ENCODE data around the gene UGT1A9.
"Not testable (repeated sequence)": the region's sequence is repeated elsewhere in the genome, so short reads cannot be mapped to it uniquely, and the experiment has no call there.

UGT1A9 gene

GRCh38 chr2:233681521-233682099 lies 9.9 kb downstream of the UGT1A9 start, which contains the start of gene UGT1A7:
Gene UGT1A7, plus strand, starts transcription at chr2:233681901. Its CDS starts 37 bp downstream, at chr2:233681938.
- DNase-seq = no peak

- no peak for DNase-seq
Measured at GRCh38 chr2:233684640-233685039, 12.9 kb downstream of the UGT1A9 start.

DNA sequence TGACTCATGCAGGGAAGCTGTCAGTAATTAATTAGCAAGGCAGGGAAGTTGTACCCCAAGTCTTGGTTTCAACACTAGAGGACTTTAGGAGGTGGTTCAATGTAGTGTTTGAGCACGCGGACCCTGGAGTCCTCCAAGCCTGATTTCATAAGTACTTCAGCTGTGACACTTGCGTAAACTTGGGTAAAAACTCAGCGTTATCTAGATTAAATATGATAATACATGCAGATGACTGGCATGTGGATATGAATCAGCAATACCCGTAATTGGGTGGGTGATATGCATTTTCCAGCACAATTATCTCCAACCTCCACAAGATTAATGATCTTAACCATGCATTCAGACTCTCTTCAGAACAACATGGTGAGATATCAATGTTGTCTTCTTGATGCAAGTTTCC lies 15.2 kb downstream of the UGT1A9 start:
- no peak for DNase-seq

DNA sequence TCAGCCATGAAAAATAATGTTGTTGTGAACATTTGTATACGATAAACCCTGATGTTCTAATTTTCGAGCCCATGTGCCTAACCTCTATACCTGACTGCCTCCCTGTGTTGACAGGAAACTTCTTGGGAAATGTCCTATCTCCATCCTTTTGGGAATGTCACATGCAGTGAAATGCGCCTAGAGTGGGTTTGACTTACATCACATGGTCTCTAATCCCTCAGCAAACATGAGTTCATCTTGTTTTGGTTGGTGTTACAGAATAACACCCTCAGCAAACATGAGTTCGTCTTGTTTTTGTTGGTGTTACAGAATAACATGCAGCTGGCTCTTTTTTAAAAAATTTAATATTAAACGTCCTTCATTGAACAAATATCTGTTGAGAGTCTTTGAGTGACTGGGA lies 16.6 kb downstream of the UGT1A9 start:
- no peak for DNase-seq

DNA sequence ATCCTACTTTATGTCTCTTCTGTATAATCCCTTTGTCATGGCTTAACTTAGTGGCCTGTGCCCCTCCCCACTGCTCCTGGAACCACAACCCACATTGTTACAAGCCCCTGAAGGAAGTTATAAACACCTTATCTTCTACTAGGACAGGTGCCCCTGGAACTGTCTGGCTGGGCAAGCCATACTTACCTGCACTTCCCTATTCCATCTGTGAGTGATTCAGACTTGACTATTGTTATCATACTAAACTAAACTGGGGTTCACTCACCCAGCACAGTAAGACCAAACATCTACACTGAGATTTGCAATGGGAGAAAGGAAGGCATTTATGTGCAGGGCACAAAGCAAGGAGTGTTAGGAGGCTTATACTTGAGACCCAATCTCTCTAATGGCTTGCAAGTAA lies 17.3 kb downstream of the UGT1A9 start:
- DNase-seq = no peak

- no peak for DNase-seq
Measured at GRCh38 chr2:233689501-233689900, 17.8 kb downstream of the UGT1A9 start.

DNA sequence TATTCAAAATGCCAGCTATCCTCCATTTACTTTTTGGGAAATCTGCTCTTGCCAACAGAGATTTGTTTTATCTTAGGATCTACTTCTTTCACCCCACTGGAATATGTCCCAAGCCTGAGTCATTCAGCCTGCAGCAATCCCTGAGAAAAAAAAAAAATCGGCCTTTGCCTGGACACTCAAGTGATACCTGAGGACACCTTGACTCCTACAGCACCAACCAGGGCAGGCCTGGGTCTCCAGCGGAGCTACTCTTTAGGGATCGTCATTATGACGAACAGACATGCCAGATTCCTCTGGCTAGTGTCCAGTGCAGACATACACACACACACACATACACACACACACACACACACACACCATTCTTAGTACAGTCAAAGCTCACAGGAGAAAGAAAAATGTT lies 18.7 kb downstream of the UGT1A9 start:
- DNase-seq = no peak

GRCh38 chr2:233691443-233692433 lies 20.0 kb downstream of the UGT1A9 start:
- DNase-seq = no peak

DNA sequence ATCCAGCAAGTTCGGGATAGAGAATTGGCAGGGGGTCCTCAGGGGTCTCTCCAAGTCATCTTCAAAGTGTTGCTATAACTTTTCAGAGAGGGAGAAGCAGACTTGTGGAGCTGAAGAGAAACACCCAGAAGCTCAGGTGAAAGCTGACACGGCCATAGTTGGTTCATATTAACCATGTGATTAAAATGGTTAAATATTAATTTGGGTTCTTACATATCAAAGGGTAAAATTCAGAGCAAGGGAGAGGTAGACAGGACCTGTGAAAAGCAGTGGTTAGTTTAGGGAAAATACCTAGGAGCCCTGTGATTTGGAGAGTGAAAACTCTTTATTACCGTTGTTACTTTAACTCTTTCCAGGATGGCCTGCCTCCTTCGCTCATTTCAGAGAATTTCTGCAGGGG lies 20.9 kb downstream of the UGT1A9 start, which contains the start of gene UGT1A6:
Gene UGT1A6, plus strand, starts transcription at position 243 of the 400 bp plus-strand sequence. Its CDS starts 115 bp downstream, at position 358.
- DNase-seq = no peak

GRCh38 chr2:233693963-233694362 lies 22.3 kb downstream of the UGT1A9 start:
- no peak for DNase-seq

DNA sequence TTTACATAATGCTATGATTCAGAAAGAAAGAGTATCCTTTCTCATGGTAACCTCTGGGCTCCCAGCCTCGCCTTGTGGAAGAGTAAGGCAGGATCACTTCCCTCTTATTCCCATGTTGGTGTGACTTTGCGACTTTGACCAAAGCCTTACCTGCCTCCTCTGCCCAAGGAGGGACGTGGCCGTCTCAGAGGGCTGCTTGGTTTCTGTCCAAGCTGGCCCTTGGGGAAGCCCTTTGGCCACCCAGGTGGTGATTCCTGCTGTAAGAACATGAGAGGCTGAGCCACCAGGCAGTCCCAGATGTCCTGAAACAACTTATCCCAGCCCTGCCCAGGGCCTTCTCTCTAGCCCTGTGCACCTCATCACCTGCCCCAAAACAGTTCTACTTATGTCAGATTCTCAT lies 27.0 kb downstream of the UGT1A9 start:
- no peak for DNase-seq

DNA sequence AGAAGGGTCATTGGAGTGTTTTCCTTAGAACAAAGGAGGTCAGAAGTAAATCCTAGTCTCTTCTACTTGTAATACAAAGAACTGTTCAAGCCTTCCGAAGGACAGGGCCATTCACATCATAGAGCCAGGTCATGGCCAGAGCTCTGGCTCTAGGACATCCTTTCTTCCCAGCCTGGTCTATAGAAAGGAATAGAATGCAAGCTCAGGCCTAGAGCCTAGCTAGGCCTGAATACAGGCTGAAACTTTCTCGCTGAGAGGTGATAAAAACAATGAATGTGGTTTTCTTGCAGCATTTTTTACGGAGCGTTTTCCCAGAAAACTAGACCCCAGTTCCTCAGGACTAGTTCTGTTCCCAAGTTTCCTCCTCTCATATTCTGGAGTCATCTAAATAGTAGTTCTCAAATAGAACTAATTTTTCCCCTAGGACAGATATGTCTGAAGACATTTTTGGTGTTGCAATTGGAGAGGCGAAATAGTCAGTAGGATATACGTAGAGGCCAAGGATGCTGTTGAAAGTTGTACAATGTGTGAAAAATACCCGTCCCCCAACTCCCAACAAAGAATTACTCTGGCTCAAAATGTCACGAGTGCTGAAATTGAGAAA lies 27.8 kb downstream of the UGT1A9 start:
- DNase-seq = no peak

DNA sequence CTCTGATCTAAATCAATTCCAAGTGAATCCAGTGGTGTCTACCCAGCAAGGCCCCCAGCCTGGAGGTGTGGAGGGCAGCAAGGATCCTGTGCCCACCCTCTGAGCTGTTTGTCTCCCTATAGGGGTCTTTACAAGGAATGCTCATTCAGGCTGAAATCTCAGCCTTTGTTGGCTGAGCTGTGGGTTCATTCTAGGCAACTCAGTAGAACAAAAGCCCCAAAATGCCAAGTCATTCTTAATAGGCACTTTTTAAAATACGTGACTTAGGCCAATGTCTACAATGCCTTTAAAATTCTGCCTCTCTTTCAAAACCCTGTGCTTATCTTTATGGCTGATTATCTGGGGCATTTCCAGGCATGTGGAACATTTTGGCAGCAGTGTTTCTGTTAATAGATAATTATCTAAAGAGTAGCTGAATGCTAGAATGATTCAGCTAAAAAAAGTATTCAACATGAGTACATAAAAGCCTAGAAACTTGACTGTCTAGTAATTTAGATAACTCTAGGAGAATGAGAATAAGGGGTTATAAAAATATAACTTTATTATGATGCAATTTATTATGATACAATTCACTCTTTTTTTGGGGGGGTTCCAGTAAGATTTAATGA lies 28.4 kb downstream of the UGT1A9 start:
- no peak for DNase-seq

DNA sequence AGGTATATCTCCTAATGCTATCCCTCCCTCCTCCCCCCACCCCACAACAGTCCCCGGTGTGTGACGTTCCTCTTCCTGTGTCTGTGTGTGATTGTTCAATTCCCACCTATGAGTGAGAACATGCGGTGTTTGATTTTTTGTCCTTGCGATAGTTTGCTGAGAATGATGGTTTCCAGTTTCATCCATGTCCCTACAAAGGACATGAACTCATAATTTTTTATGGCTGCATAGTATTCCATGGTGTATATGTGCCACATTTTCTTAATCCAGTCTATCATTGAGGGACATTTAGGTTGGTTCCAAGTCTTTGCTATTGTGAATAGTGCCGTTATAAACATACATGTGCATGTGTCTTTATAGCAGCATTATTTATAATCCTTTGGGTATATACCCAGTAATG lies 29.1 kb downstream of the UGT1A9 start:
- not testable (repeated sequence) for DNase-seq

- DNase-seq = no peak
Measured at GRCh38 chr2:233702238-233702637, 30.5 kb downstream of the UGT1A9 start.

GRCh38 chr2:233705911-233706506 lies 34.3 kb downstream of the UGT1A9 start:
- DNase-seq = no peak

DNA sequence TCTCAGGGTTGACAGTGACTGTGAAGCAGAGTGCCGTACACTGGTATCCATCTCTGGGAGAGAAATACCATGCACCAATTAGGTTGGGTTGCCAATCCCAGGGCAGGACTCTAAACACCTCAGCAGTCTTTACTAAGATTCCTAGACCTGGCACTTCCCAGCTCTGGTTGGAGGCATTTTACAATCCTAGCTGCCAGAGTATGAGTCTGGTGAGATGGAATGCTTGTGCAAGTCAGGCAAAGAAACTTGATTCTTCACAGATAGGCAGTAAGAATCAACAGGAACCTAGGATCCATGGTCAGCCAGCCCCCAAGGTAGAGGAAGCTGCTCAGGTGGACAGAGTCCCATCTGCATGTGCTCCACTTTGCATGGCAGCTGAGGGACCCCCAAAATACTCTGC lies 35.0 kb downstream of the UGT1A9 start:
- no peak for DNase-seq

GRCh38 chr2:233707940-233708644 lies 36.4 kb downstream of the UGT1A9 start:
- DNase-seq = no peak

DNA sequence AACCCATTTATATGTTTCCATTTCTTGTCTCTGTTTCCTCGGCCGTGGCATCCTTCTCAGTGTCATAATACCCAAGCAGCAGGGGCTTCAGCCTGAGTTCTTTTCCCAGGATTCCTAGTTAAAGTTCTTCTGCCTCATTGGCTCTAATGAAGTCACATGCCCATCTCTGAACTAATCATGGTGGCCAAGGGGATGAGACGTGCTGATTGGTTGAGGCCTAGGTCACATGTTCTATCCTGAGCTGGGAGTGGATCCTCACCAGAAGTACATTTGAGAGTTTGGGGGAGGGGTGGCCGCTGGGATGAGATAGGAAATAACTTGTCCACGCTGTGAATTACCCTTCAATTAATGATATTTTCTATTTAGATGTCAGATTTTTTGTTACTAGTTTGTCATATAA lies 37.2 kb downstream of the UGT1A9 start:
- DNase-seq = no peak

DNA sequence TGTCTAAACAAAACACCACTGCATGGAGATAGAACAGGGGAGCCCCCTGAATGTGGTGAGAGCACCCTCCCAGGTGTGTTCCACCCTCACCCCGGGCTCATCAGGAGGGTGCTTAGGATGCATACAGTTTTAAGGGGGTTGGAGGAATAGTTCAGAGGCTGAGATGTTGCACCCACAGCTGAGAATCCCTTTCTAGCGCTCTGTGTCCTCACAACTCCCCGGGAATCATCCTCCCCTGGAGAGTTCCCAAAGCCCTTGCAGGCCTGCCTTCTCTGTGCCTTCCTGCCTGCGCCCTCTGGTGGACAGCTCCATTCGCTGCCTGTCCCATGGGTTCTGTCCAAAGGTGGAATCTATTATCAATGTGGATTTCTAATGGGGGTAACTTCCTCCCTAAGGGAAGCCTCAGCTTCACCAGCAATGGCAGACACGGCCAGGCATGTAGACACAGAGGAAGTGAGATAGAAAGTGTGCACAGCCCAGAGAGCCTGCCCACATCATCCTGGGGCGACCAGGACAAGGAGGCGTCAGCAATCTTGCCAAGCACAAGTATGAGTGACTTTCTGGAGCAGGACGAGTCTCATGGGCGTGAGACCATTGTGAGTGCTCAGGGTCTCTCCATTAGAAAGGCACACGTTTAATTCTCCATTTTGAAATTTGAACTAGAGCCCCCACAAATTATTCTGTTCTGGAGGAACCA lies 39.8 kb downstream of the UGT1A9 start:
- peak; percentile 93 for DNase-seq

- no peak for DNase-seq
Measured at GRCh38 chr2:233712611-233713261, 41.0 kb downstream of the UGT1A9 start, which contains the start of gene UGT1A5. Gene UGT1A5, plus strand, starts transcription at chr2:233712907. Its CDS starts 85 bp downstream, at chr2:233712992.

All from NCI-H82 (cell line).